GM18861 (cell line): ENCODE measurements around the gene RIC8A.
"Not testable (repeated sequence)": the region's sequence is repeated elsewhere in the genome, so short reads cannot be mapped to it uniquely, and the experiment has no call there.

Experiments
- ATAC-seq: cut with Tn5 transposase; IDR thresholded peaks from one replicate; pipeline ENCODE4 v1.9.1; 2021; ENCODE audit not compliant: unreplicated experiment

Gene RIC8A

GRCh38 chr11:217704-218103 is 10.2 kb downstream of the RIC8A start:
- no peak for ATAC-seq

GRCh38 chr11:218815-219593 is 11.5 kb downstream of the RIC8A start:
- no peak for ATAC-seq

GRCh38 chr11:220641-221215 is 13.2 kb downstream of the RIC8A start:
- ATAC-seq: not testable (repeated sequence)

- no peak for ATAC-seq
Observed at GRCh38 chr11:221539-221938, 14.0 kb downstream of the RIC8A start.

- ATAC-seq: no peak
Observed at GRCh38 chr11:221998-222789, 14.7 kb downstream of the RIC8A start.

GRCh38 chr11:223026-223789 is 15.7 kb downstream of the RIC8A start:
- ATAC-seq: no peak

GRCh38 chr11:223884-224283 is 16.4 kb downstream of the RIC8A start:
- no peak for ATAC-seq

GRCh38 chr11:224424-224823 is 16.9 kb downstream of the RIC8A start:
- no peak for ATAC-seq

GRCh38 chr11:225734-226453 is 18.4 kb downstream of the RIC8A start:
- no peak for ATAC-seq

GRCh38 chr11:227824-228379 is 20.4 kb downstream of the RIC8A start:
- no peak for ATAC-seq

GRCh38 chr11:230431-230830 is 22.9 kb downstream of the RIC8A start:
- ATAC-seq: no peak

GRCh38 chr11:232783-233565 is 25.5 kb downstream of the RIC8A start:
- ATAC-seq: no peak

- no peak for ATAC-seq
Observed at GRCh38 chr11:235180-235579, 27.7 kb downstream of the RIC8A start.

- no peak for ATAC-seq
Observed at GRCh38 chr11:235609-235996, 28.1 kb downstream of the RIC8A start.

GRCh38 chr11:235997-236773 is 28.7 kb downstream of the RIC8A start, which contains the start of gene SIRT3:
TSS of gene SIRT3 (minus strand) at chr11:236342. CDS start at chr11:236328, 14 bp downstream.
- ATAC-seq: peak; percentile 59

- peak; percentile 71 for ATAC-seq
Observed at GRCh38 chr11:236774-237767, 29.6 kb downstream of the RIC8A start, which contains the start of gene PSMD13. TSS of gene PSMD13 (plus strand) at chr11:236976. CDS start at chr11:237050, 74 bp downstream.

GRCh38 chr11:238346-238745 is 30.8 kb downstream of the RIC8A start:
- not testable (repeated sequence) for ATAC-seq
